ENCODE measurements around the gene PCNX2.

Gene PCNX2

DNA sequence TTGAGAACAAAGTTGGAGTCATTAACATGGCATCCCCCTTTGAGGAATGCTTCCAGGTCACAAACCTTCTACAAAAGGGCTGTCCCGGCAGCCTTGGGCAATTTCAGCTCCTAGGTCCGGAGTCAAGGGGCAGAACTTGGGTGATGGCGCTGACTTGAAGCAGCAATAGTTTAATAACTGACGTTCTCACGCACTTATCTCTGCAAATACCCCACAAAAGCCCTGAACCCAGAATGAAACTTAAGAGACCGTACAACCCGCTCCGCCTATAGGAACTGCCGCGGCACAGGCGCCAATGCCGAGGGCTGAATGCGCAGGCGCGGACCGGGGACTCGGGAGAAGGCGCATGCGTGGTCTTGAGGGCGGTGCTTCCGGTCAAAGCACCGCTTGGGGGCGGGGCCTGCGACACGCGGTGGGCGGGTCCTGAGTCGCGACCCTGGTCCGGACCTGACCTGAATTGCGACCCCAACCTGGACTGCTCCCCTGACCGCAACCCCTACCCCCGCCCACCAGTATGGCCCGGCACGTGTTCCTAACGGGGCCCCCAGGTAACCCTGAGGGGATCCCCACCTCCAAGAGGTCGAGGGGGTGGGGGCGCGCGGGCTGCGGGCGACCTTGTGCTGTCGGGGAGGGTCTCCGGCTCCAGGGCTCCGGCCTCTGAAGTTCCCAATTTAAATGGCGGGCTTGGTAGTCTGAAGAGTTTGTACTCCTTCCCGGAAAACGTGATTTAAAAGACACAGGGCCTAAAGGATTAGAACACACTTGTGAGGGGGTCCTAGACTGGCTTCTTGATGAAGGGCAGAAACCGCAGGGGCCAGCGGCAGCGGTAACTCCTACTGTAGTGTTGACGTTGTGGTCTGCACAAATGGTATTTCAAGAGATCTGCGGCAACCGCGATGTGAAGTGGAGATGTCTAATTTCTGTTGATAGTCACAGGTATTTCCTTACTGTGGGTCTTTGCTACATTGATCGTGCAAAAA lies 345.0 kb downstream of the PCNX2 start, which contains the start of gene NTPCR:
Gene NTPCR, plus strand, starts transcription at position 415 of the 980 bp plus-strand sequence. Its CDS starts 100 bp downstream, at position 515.
- DNase-seq, result peak; percentile 90

DNA sequence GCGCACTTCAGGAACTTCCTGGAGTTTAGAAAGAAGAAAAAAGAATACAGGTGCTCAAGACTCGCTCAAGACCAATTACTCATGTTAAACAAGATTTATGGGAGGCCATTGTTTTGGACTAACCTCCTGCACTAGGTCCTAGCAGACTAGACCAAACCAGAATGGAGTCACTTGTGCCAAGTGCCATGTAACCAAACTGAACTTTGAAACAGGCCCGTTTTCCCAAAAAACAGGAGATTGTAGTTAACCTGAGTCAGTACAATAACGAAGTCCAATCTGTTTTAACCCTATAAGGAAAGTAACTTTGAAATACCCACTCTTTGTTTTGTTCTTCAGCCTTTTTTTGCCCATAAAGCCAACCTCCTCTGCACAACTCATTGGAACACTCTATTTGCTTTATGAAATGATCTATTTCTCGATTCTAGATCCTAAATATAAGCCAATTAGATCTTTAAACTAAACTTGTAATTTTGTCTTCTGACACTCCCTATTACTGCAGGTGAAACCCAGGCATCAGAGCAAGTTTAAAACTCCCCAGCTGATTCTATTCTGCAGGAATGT lies 345.8 kb downstream of the PCNX2 start:
- DNase-seq, result no peak

DNA sequence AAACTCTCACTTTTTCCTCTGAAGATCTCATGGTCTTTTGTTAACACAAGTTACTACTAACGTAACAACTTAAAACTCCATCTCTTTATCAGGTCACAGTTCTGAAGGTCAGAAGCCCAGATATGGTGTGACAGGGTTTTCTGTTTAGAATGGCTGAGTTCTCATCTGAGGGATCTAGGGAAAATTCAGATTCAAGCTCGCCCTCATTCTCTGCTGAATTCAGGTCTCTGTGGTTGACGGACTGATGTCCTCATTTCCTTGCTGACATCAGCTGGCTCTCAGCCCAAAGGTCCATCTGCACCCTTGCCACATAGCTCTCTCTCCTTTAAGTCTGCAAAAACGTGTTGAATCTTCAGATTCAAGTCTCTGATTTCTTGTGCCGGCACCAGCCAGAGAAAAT lies 351.2 kb downstream of the PCNX2 start:
- DNase-seq, result no peak

DNA sequence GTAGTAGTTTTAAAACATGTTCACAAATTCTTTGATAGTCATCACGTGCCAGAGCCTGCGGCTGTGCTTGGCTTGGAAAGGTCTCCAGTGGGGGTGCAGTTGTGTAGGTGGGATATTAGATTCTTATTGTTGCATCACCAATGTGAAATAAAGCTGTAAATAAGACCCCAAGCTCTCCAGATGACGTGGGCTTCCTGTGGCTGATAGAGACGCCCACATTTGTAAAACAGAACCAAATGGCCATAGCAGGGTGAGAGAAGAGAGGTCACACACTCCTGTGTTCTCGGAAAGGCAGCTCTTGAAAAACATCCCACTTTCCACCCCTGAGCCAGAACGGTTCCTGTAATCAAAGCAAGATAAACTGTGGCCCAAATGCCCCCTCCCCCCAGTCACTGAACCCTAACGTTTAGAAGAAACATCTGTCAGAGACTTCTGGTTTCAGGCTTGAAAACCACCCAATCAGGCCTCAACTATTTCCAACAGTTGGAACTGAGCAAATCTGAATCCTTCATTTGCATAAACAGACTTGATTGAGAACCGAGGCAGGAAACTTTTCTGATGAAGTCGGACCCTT lies 351.8 kb downstream of the PCNX2 start:
- DNase-seq, result no peak

DNA sequence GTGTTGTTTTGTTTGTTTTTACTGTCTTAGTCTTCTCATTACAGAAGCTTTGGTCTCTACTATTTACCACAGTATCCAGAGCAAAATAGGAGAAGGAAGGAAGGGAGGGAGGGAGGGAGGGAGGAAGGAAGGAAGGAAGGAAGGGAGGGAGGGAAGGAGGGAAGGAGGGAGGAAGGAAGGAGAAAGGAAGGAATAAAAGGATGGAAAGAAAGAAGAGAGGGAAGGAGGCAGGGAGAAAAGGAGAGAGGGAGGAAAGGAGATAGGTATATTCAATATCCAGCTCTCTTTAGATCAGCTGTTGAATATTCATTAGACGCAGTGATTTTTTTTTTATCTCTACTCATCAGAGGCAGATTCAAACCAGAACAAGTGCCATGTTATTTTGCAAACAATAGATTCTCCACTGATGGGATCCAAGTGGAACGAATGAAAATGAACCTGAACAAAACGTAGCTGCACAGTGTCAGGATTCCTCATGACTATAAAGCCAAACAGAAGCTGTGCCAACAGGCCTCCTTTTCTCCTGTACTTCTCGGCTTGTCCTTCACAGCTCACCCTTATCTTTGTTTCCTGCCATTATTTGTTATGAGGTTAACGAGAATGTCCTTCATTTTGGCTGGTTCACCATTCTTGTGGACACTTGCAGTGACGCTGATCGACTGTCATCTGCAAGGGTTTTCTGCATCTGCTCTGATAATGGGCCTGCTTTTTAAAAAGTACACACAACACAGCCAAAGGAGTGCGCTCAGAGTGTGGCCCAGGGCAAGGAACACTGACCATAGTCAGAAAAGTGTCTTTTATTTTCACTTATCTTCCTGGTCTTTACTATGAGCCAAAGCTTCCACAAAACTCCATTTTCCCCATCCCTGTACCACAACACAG lies 352.9 kb downstream of the PCNX2 start:
- DNase-seq, result no peak

DNA sequence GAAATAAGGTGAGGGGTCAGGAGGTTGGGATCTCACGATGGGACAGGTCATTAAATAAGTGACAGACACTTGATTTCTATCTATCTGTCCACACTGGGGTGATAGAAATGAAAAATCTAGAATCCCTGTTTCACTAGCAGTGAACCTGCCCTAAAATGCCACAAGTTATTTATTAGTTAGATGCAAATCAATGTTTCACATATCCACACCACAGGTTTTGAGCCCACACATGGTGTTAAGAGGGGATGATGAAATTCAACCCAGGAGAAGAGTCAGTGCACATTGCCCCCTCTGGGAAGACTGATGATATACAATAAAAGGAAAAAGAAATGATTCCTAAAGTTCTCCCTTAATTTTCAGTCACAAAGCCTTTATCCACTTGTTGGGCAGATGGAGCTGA lies 355.3 kb downstream of the PCNX2 start:
- DNase-seq, result no peak

DNA sequence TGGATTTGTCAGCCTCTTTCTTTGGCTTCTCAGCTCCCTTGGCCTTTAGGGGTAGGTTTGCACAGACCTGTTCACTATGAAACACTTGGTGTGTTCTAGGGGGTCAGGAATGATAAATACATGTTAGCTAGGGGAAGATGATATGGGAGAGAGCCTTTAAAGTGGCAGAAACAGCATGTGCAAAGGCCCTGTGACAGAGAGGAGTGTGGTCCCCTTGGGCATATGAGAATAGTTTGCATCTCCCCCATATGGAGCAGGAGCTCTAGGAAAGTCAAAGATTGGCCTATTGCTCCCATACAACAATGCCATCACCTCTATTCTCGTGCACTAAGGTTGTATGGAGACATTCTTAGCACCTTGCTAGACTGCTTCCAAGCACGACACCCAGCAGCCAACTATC lies 355.8 kb downstream of the PCNX2 start:
- no peak for DNase-seq

DNA sequence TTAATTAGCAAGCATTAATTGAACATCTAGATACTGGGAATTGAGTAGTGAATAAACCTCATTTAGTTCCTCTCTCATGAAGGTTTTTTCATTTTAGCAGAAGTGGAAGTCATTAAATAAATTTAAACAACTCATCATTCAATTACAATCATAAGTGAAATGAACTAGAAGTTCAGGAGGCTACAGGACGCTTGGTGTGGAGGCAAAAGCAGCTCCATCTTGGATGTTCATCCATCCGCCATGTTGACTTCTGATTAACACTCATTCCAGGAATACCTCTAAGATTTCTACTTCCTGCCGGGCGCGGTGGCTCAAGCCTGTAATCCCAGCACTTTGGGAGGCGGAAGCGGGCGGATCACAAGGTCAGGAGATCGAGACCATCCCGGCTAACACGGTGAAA lies 356.6 kb downstream of the PCNX2 start:
- no peak for DNase-seq

DNA sequence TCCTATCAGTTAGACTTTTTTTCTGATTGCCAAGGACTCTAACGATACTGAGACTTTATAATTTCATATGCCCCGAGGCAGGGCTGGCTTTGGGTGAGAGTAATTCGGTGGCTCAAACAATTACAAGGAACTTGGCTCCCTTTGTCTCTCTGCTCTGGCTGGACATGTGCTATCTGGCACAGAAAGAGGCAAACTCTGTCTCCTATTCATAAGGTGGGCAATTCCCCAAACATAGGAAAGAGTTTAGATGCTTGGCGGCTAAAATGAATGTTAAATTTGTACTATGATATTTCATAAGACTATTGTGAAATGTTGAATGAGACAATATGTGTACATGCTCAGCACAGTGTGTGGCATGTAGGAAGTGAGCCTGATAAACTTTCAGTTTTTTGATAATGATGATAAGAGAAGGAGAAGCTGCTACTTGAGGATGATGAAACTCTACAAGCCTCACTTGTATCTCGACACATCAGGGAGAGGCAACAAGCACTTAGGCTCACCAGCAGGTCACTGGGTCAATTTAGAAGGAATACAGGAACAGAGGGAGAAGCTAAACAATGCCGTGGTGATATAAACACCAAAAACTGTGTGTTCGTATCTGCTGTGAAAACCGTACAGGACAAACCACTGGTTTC lies 357.7 kb downstream of the PCNX2 start:
- DNase-seq, result no peak

DNA sequence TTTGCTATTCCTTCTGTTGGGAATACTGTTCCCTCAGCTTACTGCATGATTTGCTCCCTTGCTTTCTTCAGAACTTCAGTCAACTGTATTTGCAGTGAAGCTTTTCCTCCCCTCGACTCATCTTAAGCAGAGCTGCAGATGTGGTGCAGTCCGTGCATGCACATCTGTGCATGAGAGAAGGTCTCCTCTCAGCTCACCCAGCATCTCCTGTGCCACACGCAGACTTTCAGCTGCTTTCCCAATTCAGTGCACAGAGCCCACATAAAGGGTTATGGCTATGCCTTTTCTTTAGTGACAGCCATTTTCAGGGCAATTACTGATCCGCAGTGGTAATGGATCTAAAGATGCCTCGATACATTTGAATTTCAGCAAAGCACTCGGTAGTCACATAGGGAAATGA lies 358.6 kb downstream of the PCNX2 start:
- DNase-seq, result no peak

Data from DMS79 treated with DMSO at 0.1 percent for 48 hours (cell line).